Measurements from ENCODE around the gene CCM2.
"Not testable (repeated sequence)": the region's sequence is repeated elsewhere in the genome, so short reads cannot be mapped to it uniquely, and the experiment has no call there.

CCM2 gene

DNA sequence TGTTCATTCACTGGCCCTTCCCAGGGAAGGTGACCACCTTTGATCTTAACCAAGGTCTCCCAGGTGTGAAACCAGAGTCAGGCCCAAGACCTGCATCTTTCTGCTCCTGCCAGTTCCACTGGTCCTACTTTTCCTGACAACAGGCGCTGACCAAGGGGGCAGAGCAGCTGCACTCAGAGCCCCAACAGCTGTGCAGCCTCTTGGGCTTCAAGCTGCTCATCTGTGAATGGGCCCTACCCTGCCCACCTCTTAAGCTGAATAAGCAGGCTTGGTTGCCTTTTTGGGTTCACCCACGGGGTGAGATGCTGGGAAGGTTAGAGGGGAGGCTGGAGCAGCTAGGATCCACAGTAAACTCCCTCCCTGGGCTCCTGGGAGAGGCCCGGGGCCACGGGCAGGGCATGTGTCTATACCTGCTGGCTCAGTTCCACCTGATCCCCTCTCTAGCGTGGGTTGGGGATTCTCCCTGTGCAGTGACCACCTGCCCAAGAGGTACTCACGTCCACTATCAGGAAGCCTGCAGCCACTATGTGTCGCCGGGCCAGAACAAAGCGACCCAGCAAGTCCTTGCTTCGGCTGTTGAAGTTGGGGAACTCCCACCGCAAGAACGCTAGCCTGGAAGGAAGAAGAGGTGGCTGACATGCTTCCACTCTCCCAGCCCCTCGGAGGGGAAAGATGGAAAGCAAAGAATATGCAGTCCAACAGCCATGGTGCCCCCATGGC, 100.9 kb downstream of the CCM2 start:
- DNase-seq (ENCODE audit: low read depth in 2 of 2), result no peak

DNA sequence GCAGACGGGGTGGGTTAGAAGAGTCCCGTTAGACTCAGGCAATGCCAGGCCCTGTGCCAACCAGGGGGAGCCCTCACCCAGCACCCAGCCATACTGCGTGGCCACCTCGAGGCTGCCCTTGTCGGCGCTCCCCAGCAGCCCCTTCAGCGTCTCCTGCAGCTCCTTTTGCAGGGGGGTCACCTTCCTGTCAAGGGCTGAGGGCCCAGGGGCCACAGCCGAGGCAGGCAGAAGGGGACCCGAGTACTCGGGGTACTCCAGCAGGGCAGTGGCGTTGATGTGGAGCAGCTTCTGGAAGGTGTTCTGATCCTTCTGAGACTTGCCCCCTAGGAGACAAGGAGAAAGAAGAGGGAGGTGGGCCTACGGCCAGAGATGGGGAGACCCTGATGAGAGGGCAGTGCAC, 101.7 kb downstream of the CCM2 start:
- no peak for DNase-seq (ENCODE audit: low read depth in 2 of 2)

DNA sequence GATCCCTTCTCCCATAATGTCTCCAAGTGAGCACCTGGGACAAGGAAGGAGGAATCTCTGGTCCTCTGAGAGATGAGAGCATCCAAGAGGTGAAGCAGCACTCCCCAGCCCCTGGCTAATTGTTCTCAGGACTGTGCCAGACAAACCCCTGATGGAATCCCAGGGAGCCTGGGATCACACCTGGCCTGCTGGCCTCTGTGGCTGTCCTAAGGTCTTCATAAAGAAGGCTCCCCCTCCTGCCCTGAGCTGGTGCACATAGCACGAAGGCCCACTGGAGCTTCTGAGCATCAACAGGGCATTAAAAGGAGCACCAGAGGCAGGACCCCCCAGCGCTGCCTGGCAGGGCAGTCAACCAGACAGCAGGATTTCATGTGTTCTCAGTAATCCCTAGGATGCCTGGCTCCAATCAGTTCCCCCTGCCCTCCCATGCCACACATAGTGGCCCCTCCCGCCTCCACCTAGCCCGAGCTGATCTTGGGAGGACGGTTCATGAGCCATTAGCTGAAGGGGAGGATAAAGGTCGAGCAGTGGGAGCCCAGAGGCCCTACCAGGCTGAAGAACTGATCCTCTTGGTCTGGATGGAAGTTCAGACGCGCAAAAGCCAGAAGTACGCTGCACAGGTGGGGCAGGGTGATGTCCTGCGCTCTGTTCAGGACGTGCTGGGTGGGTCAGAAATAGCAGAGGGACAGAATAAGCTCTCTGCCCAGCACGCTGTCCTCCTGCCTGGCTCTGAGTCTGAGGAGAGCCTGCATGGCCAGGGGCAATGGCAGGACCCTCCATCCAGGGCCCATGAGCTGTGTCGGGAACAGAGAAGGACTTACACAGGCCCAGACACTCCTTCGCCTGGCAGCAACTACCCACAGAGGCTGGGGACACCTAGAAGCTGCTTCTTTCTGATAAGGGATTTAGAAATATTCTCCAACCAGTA, 103.0 kb downstream of the CCM2 start:
- no peak for DNase-seq (ENCODE audit: low read depth in 2 of 2)

DNA sequence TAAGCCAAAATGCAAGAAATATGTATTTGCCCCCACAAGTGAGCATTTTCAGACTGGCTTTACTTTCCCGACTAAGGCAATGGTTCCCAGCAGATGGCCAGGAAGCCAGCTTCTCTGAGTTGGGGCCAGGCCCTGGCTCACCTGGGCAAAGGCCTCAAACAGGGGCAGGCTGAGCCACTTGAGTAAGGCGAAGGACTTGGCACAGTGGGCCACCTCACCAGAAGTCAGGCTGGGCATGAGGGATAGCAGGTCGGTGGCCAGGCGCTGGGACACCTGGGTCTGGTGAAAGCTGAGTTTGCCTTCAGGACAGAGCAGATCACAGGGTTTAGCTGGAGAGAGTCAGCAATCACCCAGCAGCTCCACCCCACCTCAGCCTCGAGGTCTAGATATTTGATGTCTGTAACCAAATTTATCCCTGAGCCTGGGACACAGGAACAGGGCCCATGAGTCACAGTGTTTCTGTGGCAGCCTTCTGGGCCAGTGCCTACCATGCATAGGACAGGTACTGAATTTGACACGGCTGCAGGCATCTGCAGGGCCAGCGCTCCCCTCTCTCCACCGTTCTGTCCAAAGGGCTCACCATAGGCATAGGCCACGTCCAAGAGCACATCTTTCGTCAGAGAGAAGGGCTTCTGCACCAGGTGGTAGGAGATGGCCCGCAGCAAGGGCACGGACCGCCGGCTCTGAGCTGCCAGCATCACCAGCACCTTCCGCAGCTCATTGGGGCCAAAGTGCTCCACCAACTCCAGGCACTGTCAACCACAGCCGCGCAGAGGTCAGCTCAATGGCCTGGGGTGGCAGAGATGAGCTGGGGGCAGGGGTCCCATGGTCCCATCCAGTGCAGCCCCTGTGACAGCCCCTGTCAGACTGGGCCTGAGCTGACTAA, 104.2 kb downstream of the CCM2 start:
- DNase-seq (ENCODE audit: low read depth in 2 of 2), result no peak

DNA sequence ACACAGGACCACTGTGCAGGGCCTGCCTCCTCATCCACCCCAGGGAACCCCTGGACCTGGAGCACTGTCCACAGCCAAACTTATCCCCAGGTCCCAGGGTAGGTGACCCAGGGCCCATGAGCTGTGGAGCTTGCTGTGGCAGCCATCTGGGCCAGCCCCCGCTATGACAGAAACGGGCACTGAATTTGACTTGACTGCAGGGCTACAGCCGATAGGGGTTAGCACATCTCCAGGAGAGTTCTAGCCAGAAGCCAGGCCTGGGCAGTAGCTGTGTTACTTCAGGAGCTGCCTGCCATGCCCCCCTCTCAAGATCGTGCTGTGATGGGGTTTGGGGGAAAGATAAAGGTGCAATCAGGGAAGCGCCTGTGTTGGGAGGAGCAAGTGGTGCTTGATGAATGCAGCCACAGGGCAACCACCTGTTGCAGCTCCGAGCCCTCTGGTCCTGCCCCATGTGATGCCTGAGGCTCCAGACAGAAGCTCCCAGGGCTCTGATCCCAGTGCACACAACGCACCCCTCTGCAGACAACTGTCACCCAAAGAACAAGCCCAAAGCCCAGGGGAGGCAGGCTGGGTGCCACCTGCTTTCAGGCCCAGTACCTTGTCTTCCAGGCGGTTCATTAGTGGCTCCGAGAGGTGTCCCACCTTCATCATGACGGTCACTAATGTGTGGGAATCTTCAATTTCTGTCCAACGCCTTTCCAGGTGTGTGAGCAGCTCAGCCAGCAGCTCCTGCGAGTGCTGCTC, 105.0 kb downstream of the CCM2 start:
- DNase-seq (ENCODE audit: low read depth in 2 of 2), result no peak

DNA sequence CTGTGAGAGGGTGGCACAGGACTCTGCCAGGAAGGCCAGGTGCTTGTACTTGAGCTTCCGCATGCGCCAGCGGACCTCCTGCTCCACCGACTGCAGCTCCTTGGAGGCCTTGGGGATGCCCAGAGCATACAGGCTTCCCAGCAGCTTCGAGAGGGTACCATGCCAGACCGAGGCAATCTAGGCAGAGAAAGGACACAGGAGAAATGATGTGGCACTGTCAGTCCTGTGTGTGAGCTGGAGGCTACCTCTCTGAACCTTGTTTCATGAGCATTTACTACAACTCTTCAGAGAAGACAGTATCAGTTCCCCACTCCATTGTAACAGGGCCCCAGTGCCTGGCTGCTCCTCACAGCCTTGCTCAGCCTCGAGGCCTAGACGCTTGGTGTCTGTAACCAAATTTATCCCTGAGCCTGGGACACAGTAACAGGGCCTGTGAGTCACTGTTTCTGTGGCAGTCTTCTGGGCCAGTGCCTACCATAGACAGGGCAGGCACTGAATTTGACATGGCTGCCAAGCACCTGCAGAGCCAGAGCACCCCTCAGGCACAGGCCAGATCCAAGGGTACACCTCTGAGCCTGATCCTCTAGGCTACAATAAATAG, 105.7 kb downstream of the CCM2 start:
- DNase-seq (ENCODE audit: low read depth in 2 of 2), result no peak

DNA sequence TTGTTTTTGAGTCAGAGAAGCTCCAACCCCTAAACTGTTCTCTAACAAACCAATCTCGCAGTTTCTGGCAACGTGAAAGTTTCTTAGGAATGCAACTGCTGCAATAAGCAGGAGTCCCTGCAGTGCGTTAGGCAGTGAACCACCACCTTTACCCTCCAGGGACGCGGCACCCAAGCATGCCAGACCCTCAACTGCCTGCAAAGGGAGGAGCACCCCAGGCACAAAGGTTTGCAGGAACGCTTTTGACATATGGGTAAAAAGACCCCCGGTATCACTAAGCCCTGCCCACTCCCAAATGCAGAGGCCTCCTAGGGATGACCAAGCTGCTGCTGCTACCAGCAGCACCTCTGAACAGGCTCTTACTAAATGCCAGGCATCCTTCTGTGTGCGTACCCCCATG, 106.8 kb downstream of the CCM2 start:
- no peak for DNase-seq (ENCODE audit: low read depth in 2 of 2)

DNA sequence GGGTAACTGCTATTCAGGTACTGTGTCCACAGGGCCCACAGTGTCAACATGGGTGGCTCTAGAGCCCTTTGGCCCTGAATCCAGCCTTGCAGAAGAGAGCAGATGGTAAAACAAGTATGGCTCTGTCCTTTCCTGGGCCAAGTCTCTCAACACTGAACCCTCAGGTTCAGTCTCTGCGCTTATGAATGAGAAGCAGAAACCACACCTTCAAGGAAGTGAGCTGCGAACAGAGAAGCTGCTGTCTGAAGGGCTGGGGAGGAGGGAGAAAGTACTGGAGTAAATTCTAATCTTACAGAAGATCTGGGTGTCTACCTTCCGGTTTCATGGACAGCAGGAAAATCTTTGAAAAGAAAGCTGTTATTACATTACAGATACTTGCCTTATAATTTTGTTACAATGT, 107.4 kb downstream of the CCM2 start:
- no peak for DNase-seq (ENCODE audit: low read depth in 2 of 2)

DNA sequence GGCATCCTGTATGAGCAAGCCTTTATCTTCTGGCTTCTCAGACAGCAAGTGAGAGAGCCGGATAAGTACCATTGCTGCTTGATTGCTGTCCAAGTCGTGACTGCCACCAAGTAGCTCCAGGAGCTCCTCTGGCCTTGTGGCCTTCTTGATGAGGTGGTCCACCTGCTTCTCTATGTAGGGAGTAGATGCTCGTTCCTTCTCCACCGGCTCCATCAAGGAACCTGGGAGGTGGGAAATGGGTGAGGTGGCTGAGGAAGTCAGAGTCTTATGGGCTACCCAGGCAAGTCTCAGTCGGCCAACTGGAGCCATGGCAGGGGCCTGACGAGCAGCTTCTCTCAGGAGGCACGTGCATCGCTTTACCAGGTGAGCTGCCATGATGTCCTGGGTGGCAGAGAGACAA, 108.9 kb downstream of the CCM2 start:
- DNase-seq (ENCODE audit: low read depth in 2 of 2), result no peak

DNA sequence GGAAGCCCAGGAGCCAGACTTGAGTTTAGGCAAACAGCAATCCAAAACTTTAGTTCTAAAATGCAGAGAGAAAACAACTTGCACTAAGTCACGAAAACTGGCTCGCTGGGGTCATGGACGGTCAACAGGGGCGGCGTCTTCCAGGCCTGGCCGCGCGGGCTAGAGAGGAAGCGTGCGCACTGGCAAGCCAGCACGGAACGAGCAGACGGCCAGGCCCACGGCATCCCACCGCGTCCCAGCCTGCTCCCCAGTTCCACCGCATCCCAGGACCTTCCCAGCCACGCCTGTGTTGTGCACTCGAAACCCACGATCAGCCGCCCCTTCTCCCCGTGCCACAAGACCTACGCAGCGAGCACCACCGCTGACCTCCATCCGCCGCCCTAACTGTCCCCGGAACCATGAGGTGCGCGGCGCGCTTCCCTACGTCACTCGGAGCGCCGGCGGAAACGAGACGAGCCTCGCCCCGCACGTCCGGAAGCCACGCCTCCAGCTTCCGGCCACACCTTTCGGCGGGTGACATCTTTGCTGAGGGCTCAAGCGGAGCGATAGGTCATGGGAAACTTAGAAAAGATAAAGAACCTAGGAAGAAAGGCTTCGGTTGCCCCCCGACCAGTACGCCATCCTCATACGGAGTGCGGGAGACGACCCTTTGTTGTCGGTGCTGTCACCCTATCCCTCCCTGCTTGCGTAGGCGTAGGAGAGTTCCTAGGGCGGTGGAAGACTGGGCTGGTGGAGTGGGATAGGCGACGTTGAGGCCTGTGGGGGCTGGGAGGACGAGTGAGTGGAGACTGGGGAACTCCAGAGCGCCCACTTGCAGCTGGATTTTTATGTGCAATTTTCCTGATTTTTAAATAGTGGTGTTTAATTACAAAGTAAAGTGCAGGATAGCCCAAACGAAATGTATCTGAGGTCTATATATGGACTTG, 111.6 kb downstream of the CCM2 start, which contains the start of gene TBRG4:
Gene TBRG4, minus strand, starts transcription at position 400 of the 926 bp plus-strand sequence. CDS start 2,460 bp downstream, outside the sequence.
- peak; percentile 85 to 90 for DNase-seq (ENCODE audit: low read depth in 2 of 2)

DNA sequence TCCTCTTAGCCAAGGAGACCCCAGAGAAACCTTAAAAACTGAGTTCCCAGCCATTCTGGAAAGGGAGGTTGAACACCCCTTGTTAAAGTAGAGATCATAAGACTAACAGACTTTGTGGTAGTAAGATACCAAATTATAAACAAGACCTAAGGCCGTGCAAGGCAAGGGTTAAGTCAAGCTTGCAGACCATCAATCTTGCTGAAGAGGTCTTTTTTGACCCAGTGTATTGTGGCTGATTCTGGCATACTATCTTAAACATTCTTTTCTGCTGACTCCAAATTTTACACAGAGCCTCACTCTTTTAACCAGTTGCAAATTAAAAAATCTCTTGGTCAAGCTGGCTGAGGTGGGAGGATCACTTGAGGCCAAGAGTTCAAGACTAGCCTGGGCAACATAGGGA, 112.6 kb downstream of the CCM2 start:
- no peak for DNase-seq (ENCODE audit: low read depth in 2 of 2)

DNA sequence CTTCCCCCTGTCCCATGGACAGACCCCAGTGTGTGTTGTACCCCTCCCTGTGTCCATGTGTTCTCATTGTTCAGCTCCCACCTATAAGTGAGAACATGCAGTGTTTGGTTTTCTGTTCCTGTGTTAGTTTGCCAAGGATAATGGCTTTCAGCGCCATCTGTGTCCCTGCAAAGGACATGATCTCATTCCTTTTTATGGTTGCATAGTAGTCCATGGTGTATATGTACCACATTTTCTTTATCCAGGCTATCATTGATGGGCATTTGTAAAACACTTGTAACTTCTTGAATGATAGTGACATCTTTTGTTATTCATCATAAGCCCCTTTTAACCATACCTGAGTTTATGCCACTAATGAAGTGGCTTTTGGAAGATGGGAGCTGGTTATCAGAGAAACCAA, 114.3 kb downstream of the CCM2 start:
- not testable (repeated sequence) for DNase-seq (ENCODE audit: low read depth in 2 of 2)

DNA sequence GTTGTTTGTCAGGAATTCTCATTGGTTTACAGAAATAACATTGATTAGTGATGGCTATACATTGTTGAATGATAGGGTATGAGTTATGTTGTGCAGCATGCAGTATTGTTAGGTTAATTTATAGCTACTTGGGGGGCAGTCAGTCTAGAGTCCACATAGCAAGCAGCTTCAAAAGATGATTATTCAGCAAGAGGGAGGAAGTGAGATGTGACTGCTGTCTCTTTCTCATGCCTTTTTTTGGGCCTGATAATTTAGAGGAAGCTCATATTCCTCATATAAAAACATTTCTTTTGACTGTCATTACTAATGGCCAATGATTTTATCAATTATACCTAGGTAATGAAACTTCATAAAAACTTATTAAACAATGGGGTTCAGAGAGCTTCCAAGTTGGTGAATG, 114.9 kb downstream of the CCM2 start:
- no peak for DNase-seq (ENCODE audit: low read depth in 2 of 2)

DNA sequence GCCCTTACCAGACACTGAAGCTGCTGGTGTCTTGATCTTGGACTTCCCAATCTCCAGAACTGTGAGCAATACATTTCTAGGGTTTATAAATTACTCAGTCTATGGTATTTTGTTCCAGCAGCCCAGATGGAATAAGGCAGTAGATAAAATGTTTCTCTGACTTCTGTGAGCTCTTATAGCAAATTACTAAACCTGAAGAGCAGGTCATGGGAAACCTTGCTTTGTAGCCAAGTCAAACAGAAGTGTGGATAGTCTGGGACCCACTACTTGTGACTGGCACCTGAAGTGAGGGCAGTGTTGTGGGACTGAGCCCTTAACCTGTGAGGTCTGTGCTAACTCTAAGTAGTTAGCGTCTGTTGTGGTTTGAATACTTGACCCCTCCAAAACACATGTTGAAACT, 116.0 kb downstream of the CCM2 start:
- no peak for DNase-seq (ENCODE audit: low read depth in 2 of 2)

DNA sequence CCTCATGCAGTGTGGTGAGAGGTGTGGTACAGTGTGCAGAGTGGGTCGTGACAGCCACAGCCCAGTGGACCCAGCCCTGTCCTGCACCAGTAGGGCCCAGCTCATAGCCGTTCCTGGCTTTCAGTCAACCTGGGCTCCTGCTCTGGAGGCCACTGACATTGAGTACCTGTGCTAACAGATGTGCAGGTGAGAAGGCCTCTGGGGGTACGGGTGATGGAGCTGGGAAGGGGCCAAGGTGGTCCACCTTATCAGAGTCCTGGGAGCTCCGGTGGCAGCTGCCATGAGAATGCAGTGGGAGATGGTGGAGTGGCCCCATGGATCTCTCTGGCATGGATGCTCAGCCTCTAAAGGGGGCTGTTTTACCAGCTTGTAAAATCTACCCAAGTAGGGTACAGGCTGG, 117.6 kb downstream of the CCM2 start:
- DNase-seq (ENCODE audit: low read depth in 2 of 2), result no peak

DNA sequence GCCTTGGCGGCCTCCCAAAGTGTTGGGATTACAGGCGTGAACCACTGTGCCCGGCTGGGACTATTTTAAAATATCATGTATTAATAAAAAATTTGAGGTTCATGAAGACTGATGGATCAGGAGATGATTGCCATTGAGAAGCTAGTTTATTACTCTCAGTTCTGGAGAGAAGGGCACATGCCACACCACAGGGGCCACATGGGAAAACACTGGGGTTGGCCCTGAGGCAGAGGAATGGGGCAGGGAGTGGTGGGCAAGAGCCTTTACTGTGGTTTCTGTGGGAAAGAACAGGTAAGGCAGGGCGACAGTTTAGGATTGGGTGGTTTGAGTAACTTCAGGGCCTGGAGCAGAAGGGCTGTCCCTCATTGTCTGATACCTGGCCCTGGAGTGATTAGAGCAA, 118.3 kb downstream of the CCM2 start:
- DNase-seq (ENCODE audit: low read depth in 2 of 2), result no peak

DNA sequence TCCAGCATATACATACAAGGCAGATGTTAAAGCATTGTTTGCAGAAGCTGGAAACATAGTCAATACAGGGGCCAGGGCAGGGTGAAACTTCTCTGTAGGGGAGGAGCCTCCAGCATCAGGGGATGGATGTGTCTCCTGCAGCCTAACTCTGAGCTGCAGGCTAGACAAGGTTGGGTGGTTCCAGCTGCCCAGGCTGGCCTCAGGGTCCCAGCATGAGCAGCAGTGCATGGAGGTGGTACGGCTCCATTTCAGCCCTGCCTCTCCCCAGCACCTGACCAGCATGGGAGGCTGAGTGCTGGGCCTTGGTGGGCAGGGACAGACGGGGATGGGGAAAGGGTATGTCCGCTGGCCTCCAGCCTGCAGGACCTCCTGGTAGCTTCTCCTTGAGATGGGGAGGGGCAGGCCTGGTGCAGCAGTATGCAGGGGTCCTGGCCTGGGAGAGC, 118.9 kb downstream of the CCM2 start:
- DNase-seq (ENCODE audit: low read depth in 2 of 2), result no peak

DNA sequence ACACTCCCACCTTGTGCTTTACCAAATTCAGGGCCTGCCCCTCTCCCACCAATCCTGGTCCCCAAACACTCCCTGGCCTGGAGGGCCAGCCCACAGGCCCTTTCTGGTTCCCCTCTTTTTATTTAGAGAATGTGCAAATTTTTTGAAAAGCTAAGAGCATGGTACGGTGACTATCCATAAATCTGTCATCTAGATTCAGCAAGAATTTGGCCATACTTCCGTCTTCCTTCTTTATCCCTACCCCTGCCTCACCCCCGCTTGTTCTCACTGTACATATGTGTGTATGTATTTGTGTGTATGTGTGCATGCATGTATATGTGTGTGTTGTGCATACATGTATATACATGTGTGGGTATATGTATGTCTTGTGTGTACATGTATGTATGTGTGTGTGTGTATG, 119.5 kb downstream of the CCM2 start:
- no peak for DNase-seq (ENCODE audit: low read depth in 2 of 2)

DNA sequence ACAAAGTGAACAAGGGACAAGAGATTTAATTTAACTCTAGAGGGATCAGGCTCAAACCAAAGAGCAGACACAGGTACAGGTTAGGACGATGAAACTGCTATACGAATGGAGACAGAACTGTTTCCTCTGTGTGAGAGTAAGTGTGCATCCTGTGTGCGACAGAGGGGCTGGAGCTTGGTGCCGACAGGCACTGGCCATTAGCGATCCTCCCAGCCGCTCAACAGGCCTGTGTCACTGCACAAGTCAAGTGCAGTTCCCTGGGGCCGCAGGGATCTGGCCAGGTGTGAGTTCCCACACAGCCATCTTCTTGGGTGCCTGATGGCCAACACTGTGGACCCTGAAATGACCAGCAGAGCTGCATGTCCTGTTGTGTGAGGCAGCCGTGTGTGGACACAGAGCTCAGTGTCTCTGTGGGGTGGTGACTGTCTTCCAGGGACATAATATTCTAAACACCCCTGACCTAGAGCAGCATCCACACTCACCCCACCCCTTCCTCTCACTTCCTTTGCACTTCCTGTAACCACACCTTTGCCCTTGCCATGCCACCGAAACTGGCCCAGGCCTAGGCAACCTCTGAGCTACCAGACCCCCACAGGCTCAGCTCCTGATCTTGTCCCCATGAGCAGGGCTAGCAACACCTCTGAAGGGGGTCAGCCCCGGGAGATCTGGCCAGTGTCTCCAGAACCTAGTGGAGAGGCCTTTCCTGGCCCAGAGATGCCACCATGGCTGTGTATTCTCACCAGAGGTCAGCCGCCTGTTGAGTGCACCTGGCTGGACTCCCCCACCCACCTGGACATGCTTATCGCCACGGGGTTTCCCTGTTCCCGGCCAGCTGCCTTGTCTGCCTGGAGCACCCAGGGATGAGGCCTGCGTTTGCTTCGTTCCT, 123.2 kb downstream of the CCM2 start:
- no peak for DNase-seq (ENCODE audit: low read depth in 2 of 2)

Data from stimulated activated CD4-positive, alpha-beta T cell treated with anti-CD3 and anti-CD28 coated beads, Interleukin-12 subunit alpha, Interleukin-12 subunit beta, amount 100 ng/mL, for 24 hours (primary cell).